Liver (tissue), 9 donors: ENCODE results near the gene COQ8A. TPM values are rescaled to one million over a fixed set of nuclear protein-coding genes. Genes with fewer than 3 reads are reported as not detected.

ENCODE experiments used
- DNase-seq: peaks from one replicate; pipeline ENCODE4 v3.0.0-alpha.2; 2017; ENCODE audit warnings: low spot score
- H3K27ac ChIP-seq, 2 donors: one replicate each; pipeline ENCODE4 v1.7.0; 2013; ENCODE audit warnings: inconsistent platforms in 2 of 2, low read length in 2 of 2, control low read depth in 1 of 2, low read depth in 1 of 2, mild to moderate bottlenecking in 1 of 2
- H3K27me3 ChIP-seq, 4 donors: one replicate each; pipeline versions ENCODE4 v1.6.1 to v1.7.0; 2013; ENCODE audit warnings: low read length in 3 of 4, inconsistent platforms in 1 of 4, mild to moderate bottlenecking in 1 of 4, moderate library complexity in 1 of 4; ENCODE audit not compliant: control insufficient read depth in 4 of 4, insufficient read depth in 4 of 4
- H3K36me3 ChIP-seq, 4 donors: one replicate each; pipeline versions ENCODE4 v1.6.1 to v1.7.0; 2013; ENCODE audit warnings: low read length in 3 of 4, mild to moderate bottlenecking in 3 of 4, low read depth in 1 of 4, moderate library complexity in 1 of 4; ENCODE audit not compliant: control insufficient read depth in 4 of 4, insufficient read depth in 3 of 4
- H3K4me1 ChIP-seq, 4 donors: one replicate each; pipeline versions ENCODE4 v1.6.1 to v1.7.0; 2013; ENCODE audit warnings: low read length in 3 of 4, mild to moderate bottlenecking in 3 of 4, moderate library complexity in 1 of 4; ENCODE audit not compliant: control insufficient read depth in 4 of 4, insufficient read depth in 4 of 4
- H3K4me3 ChIP-seq, 3 donors: one replicate each; pipeline versions ENCODE4 v1.6.1 to v1.7.0; 2013; ENCODE audit warnings: low read length in 3 of 3, control low read depth in 1 of 3, low read depth in 1 of 3, mild to moderate bottlenecking in 1 of 3
- H3K9ac ChIP-seq, 2 donors: one replicate each; pipeline ENCODE4 v1.7.0; 2013; ENCODE audit warnings: low read length in 2 of 2, mild to moderate bottlenecking in 2 of 2, moderate library complexity in 2 of 2, control low read depth in 1 of 2, low read depth in 1 of 2
- H3K9me3 ChIP-seq, 4 donors: one replicate each; pipeline versions ENCODE4 v1.6.1 to v1.7.0; 2013; ENCODE audit warnings: low read length in 3 of 4; ENCODE audit not compliant: control insufficient read depth in 4 of 4
- ATF3 ChIP-seq: IDR thresholded peaks from 2 replicates; pipeline ENCODE4 v1.6.1; 2016; ENCODE audit warnings: antibody characterized with exemption
- CTCF ChIP-seq: fragments of 150-350 bp; IDR thresholded peaks from 2 replicates; pipeline ENCODE4 v1.5.1; 2017; ENCODE audit warnings: improper control_type of control experiment, low read depth, low read length; ENCODE audit not compliant: missing input control
- EGR1 ChIP-seq, 2 donors: IDR thresholded peaks; 2 replicates each; pipeline ENCODE4 v1.6.1; 2016 to 2018; ENCODE audit warnings: antibody characterized with exemption in 2 of 2, low read depth in 2 of 2
- FOXA2 ChIP-seq: IDR thresholded peaks from 2 replicates; pipeline ENCODE4 v1.6.1; 2016; ENCODE audit warnings: antibody characterized with exemption
- GABPA ChIP-seq, 2 donors: IDR thresholded peaks in 1 of 2; conservative IDR thresholded peaks in 1 of 2; 2 replicates each; pipeline ENCODE4 v1.6.1; 2016; ENCODE audit warnings: antibody characterized with exemption in 2 of 2, mild to moderate bottlenecking in 1 of 2, moderate library complexity in 1 of 2
- HNF4A ChIP-seq, 2 donors: conservative IDR thresholded peaks; 2 replicates each; pipeline ENCODE4 v1.6.1; 2016; ENCODE audit warnings: antibody characterized with exemption in 2 of 2, mild to moderate bottlenecking in 2 of 2
- HNF4G ChIP-seq: IDR thresholded peaks from 2 replicates; pipeline ENCODE4 v1.6.1; 2016; ENCODE audit warnings: antibody characterized with exemption
- JUND ChIP-seq, 2 donors: IDR thresholded peaks; 2 replicates each; pipeline ENCODE4 v1.6.1; 2016; ENCODE audit warnings: antibody characterized with exemption in 2 of 2
- MAX ChIP-seq: IDR thresholded peaks from 2 replicates; pipeline ENCODE4 v1.6.1; 2016; ENCODE audit warnings: antibody characterized with exemption
- RAD21 ChIP-seq, 2 donors: IDR thresholded peaks; 2 replicates each; pipeline ENCODE4 v1.6.1; 2016; ENCODE audit warnings: antibody characterized with exemption in 2 of 2, mild to moderate bottlenecking in 2 of 2
- REST ChIP-seq: IDR thresholded peaks from 2 replicates; pipeline ENCODE4 v1.6.1; 2016; ENCODE audit warnings: antibody characterized with exemption, mild to moderate bottlenecking
- RXRA ChIP-seq, 2 donors: IDR thresholded peaks; 2 replicates each; pipeline ENCODE4 v1.6.1; 2017 to 2018; ENCODE audit warnings: antibody characterized with exemption in 2 of 2, mild to moderate bottlenecking in 1 of 2
- TAF1 ChIP-seq: conservative IDR thresholded peaks from 2 replicates; pipeline ENCODE4 v1.6.1; 2016; ENCODE audit warnings: antibody characterized with exemption, mild to moderate bottlenecking
- YY1 ChIP-seq: IDR thresholded peaks from 2 replicates; pipeline ENCODE4 v1.6.1; 2016; ENCODE audit warnings: antibody characterized with exemption, mild to moderate bottlenecking
- WGBS: extraction: QIAGEN DNeasy Blood & Tissue Kit; methylation state at CpG from one replicate; pipeline ENCODE4 v1.1.7; 2013; 5-methylcytosine and 5-hydroxymethylcytosine counted together
- polyA plus RNA-seq, 2 donors: library from polyadenylated mRNA; stranded (reverse) in 1 of 2; unstranded in 1 of 2; fragments of 200-250 nt in 1 of 2; fragments of >200 nt in 1 of 2; fragmentation: Nextera tagmentation in 1 of 2; extraction: Ambion mirVana in 1 of 2; gene quantifications; one replicate each; pipeline versions ENCODE4 v1.2.1 to v1.2.3, GENCODE V29; 2013 to 2015
- total RNA-seq, 2 donors: library from RNA; depleted of rRNA; stranded (reverse); fragments of >200 nt; gene quantifications; one replicate each; pipeline ENCODE4 v1.2.3, GENCODE V29; 2014
- donor health status: healthy.
- donor health status: healthy.
- donor health status: healthy.
- donor health status: healthy.
- donor health status: healthy.

The COQ8A gene
- total and polyA plus RNA-seq, 4 donors, result 24.4 to 60.0 (median 54.9) TPM

GRCh38 chr1:226962421-226963391, 22.6 kb downstream of the COQ8A start:
- TF ChIP-seq HNF4A (conservative IDR thresholded peaks at IDR 0.05), result no peak
- no peak for TF ChIP-seq RAD21 (IDR thresholded peaks at IDR 0.05)
- TF ChIP-seq REST, result no peak
- no peak for TF ChIP-seq TAF1
- no peak for TF ChIP-seq GABPA (IDR thresholded peaks at IDR 0.05 in 1 of 2, conservative IDR thresholded peaks at IDR 0.05 in 1 of 2)
- TF ChIP-seq EGR1 (IDR thresholded peaks at IDR 0.05; ENCODE audit: low read depth in 2 of 2), result no peak
- no peak for TF ChIP-seq CTCF
- TF ChIP-seq FOXA2, result no peak
- TF ChIP-seq HNF4G, result no peak
- no peak for TF ChIP-seq MAX
- TF ChIP-seq JUND (IDR thresholded peaks at IDR 0.05), result no peak
- TF ChIP-seq ATF3, result no peak
- no peak overlapping the region for H3K4me3 ChIP-seq
- no peaks in the 10 kb centered on the region for H3K27me3 ChIP-seq
- no peaks in the 10 kb centered on the region for H3K9me3 ChIP-seq
- no peak for DNase-seq
- H3K4me1 ChIP-seq, result peaks cover 5 to 39% (median 27%) of the 10 kb centered on the region in 4 donors
- peaks cover 0 to 15% (median 5%) of the 10 kb centered on the region in 4 donors for H3K36me3 ChIP-seq
- no peak overlapping the region for H3K9ac ChIP-seq
- H3K27ac ChIP-seq, result no peak overlapping the region
- WGBS, result 92% methylated on average over 28 of the region's 28 CpGs

GRCh38 chr1:226964068-226964425, 24.0 kb downstream of the COQ8A start:
- Histone ChIP-seq H3K9ac (no peak overlapping the region), H3K4me3 (no peak overlapping the region), H3K27me3 (no peaks in the 10 kb centered on the region), H3K27ac (peak overlapping the region in 1 of 2 donors; percentile 19), H3K9me3 (no peaks in the 10 kb centered on the region), H3K36me3 (peaks cover 0 to 15% (median 5%) of the 10 kb centered on the region in 4 donors), H3K4me1 (peaks cover 5 to 31% (median 21%) of the 10 kb centered on the region in 4 donors)
- WGBS, result 76% methylated on average over 6 of the region's 6 CpGs
- TF ChIP-seq RXRA (IDR thresholded peaks at IDR 0.05), result peak in 1 of 2 donors; percentile 33
- TF ChIP-seq YY1, result no peak
- DNase-seq, result no peak
